ENCODE data around the gene LCK.
"Not testable (repeated sequence)": the region's sequence is repeated elsewhere in the genome, so short reads cannot be mapped to it uniquely, and the experiment has no call there.

LCK gene

DNA sequence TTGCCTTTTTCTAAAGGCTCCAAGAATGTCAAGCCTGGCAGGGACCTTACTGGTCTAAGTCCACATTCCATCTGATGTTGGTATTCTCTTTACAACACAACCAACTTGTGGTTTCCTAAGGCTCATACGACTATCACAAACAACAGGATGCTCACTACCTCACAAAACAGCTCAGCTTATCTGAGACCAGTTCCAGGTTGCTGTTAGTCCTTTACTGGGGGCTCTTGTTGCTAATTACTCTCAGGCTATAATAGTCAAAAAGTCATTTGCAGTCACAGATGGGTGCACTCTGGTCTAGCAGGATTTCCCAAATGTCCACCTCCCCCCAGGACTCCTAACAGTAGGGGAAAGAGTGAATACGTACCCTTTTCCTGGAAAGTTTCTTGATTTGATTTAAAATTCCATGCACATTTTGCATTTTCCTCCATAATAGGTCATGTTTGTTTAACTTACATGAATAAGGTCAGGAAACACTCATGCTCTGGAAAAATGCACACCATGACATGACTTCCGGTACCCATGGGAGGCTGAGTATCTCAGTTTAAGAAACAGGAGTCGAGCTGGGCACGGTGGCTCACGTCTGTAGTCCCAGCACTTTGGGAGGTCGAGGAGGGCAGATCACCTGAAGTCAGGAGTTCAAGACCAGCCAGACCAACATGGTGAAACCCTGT, 16.0 kb downstream of the LCK start:
- Histone ChIP-seq H3K27me3 (ENCODE audit: control insufficient read depth, insufficient read depth, low read length) (no peaks in the 10 kb centered on the region), H3K4me1 (ENCODE audit: control insufficient read depth, insufficient read depth, low read length) (peaks cover 4% of the 10 kb centered on the region), H3K9me3 (ENCODE audit: control insufficient read depth, low read length) (no peaks in the 10 kb centered on the region), H3K9ac (ENCODE audit: low read length) (no peak overlapping the region), H3K36me3 (ENCODE audit: control insufficient read depth, insufficient read depth, low read length) (no peaks in the 10 kb centered on the region), H3K4me3 (ENCODE audit: low read length) (no peak overlapping the region)

DNA sequence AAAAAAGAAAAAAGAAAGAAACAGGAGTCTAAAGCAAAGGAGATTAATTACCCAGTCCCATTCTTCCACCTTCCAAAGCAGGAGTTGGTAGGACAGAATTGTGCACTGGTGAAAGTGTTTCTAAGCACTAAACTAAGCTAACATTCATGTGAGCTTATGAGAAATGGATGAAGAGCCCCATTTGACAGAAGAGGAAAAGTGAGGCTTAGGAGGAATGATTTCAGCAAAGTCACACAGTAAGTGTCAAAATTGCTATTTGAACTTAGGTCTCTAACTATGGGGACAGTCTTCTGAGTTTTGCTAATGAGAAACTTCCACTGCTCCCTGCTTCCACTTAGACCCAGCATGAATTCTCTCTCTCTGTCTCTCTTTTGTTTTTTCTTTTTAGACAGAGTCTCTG, 18.7 kb downstream of the LCK start:
- Histone ChIP-seq H3K4me1 (ENCODE audit: control insufficient read depth, insufficient read depth, low read length) (peaks cover 15% of the 10 kb centered on the region), H3K4me3 (ENCODE audit: low read length) (no peak overlapping the region), H3K9ac (ENCODE audit: low read length) (no peak overlapping the region), H3K36me3 (ENCODE audit: control insufficient read depth, insufficient read depth, low read length) (no peaks in the 10 kb centered on the region), H3K27me3 (ENCODE audit: control insufficient read depth, insufficient read depth, low read length) (peaks cover 3% of the 10 kb centered on the region), H3K9me3 (ENCODE audit: control insufficient read depth, low read length) (no peaks in the 10 kb centered on the region)

DNA sequence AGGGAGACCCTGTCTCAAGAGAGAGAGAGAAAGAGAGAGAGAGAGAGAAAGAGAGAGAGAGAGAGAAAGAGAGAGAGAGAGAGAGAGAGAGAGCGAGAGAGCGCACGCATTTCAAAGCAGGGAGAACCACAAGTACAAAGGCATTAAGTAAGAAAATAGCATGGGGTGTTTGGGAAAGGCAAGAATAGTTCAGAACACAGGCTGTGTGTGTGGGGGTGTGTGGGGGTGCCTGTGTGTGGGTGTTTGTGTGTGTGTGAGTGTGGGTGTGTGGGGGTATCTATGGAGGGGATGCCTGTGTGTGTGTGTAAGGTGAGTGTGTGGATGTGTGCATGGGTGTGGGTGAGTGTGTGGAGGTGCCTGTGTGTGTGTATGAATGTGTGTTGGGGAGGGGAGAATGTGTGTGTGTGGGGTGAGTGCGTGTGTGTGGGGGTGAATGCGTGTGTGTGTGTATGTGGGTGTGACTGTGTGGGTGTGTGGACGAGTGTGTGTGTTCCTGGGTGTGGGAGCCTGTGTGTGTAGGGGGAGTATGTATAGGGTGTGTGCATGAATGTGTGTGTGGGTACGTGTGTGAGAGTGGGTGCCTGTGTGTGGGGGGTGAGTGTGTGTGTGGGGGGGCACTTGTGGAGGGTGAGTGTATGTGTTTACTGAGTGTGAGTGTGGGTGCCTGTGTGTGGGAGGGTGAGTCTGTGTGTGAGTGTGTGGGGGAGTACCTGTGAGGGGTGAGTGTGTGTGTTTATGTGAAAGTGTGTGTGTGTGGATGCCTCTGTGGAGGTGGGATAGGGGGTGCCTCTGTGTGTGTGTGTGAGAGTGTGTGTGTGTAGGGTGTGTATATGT, 21.7 kb downstream of the LCK start:
- H3K27me3 ChIP-seq (ENCODE audit: control insufficient read depth, insufficient read depth, low read length), result peaks cover 15% of the 10 kb centered on the region
- H3K36me3 ChIP-seq (ENCODE audit: control insufficient read depth, insufficient read depth, low read length), result no peaks in the 10 kb centered on the region
- H3K4me3 ChIP-seq (ENCODE audit: low read length), result no peak overlapping the region
- H3K9me3 ChIP-seq (ENCODE audit: control insufficient read depth, low read length), result no peaks in the 10 kb centered on the region
- H3K9ac ChIP-seq (ENCODE audit: low read length), result no peak overlapping the region
- peaks cover 21% of the 10 kb centered on the region for H3K4me1 ChIP-seq (ENCODE audit: control insufficient read depth, insufficient read depth, low read length)

DNA sequence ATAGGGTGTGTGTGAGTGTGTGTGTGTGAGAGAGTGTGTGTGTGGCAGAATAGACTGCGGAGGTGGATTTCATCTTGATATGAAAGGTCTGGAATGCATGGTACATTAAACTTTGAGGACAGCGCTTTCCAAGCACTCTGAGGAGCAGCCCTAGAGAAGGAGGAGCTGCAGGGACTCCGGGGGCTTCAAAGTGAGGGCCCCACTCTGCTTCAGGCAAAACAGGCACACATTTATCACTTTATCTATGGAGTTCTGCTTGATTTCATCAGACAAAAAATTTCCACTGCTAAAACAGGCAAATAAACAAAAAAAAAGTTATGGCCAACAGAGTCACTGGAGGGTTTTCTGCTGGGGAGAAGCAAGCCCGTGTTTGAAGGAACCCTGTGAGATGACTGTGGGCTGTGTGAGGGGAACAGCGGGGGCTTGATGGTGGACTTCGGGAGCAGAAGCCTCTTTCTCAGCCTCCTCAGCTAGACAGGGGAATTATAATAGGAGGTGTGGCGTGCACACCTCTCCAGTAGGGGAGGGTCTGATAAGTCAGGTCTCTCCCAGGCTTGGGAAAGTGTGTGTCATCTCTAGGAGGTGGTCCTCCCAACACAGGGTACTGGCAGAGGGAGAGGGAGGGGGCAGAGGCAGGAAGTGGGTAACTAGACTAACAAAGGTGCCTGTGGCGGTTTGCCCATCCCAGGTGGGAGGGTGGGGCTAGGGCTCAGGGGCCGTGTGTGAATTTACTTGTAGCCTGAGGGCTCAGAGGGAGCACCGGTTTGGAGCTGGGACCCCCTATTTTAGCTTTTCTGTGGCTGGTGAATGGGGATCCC, 22.5 kb downstream of the LCK start:
- peaks cover 15% of the 10 kb centered on the region for H3K27me3 ChIP-seq (ENCODE audit: control insufficient read depth, insufficient read depth, low read length)
- no peak overlapping the region for H3K9ac ChIP-seq (ENCODE audit: low read length)
- peaks cover 21% of the 10 kb centered on the region for H3K4me1 ChIP-seq (ENCODE audit: control insufficient read depth, insufficient read depth, low read length)
- no peak overlapping the region for H3K4me3 ChIP-seq (ENCODE audit: low read length)
- no peaks in the 10 kb centered on the region for H3K9me3 ChIP-seq (ENCODE audit: control insufficient read depth, low read length)
- no peaks in the 10 kb centered on the region for H3K36me3 ChIP-seq (ENCODE audit: control insufficient read depth, insufficient read depth, low read length)

DNA sequence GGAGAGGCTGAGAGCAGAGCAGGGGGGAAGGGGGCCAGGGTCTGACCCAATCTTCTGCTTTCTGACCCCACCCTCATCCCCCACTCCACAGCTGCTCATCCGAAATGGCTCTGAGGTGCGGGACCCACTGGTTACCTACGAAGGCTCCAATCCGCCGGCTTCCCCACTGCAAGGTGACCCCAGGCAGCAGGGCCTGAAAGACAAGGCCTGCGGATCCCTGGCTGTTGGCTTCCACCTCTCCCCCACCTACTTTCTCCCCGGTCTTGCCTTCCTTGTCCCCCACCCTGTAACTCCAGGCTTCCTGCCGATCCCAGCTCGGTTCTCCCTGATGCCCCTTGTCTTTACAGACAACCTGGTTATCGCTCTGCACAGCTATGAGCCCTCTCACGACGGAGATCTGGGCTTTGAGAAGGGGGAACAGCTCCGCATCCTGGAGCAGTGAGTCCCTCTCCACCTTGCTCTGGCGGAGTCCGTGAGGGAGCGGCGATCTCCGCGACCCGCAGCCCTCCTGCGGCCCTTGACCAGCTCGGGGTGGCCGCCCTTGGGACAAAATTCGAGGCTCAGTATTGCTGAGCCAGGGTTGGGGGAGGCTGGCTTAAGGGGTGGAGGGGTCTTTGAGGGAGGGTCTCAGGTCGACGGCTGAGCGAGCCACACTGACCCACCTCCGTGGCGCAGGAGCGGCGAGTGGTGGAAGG, 23.7 kb downstream of the LCK start:
- H3K4me3 ChIP-seq (ENCODE audit: low read length), result no peak overlapping the region
- peak overlapping the region; percentile 13 for H3K9ac ChIP-seq (ENCODE audit: low read length)
- no peaks in the 10 kb centered on the region for H3K9me3 ChIP-seq (ENCODE audit: control insufficient read depth, low read length)
- no peaks in the 10 kb centered on the region for H3K36me3 ChIP-seq (ENCODE audit: control insufficient read depth, insufficient read depth, low read length)
- H3K27me3 ChIP-seq (ENCODE audit: control insufficient read depth, insufficient read depth, low read length), result peaks cover 15% of the 10 kb centered on the region
- H3K4me1 ChIP-seq (ENCODE audit: control insufficient read depth, insufficient read depth, low read length), result peaks cover 21% of the 10 kb centered on the region

DNA sequence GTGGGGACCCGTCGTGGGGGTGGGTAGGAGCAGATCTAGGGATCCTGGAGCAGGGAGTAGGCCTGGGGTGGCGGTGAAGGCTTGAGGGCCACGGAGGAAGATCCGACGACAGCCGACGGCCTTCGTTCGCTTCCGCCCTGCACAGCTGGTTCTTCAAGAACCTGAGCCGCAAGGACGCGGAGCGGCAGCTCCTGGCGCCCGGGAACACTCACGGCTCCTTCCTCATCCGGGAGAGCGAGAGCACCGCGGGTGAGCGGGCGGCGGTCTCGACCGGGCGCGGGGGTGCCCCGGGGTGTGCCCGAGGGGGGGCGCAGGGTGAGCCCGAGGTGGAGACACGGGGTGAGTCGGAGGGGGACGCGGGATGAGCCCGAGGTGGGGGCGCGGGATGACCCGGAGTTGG, 24.4 kb downstream of the LCK start:
- Histone ChIP-seq H3K9me3 (ENCODE audit: control insufficient read depth, low read length) (no peaks in the 10 kb centered on the region), H3K4me1 (ENCODE audit: control insufficient read depth, insufficient read depth, low read length) (peaks cover 21% of the 10 kb centered on the region), H3K36me3 (ENCODE audit: control insufficient read depth, insufficient read depth, low read length) (no peaks in the 10 kb centered on the region), H3K9ac (ENCODE audit: low read length) (peak overlapping the region; percentile 13), H3K4me3 (ENCODE audit: low read length) (no peak overlapping the region), H3K27me3 (ENCODE audit: control insufficient read depth, insufficient read depth, low read length) (peaks cover 15% of the 10 kb centered on the region)

DNA sequence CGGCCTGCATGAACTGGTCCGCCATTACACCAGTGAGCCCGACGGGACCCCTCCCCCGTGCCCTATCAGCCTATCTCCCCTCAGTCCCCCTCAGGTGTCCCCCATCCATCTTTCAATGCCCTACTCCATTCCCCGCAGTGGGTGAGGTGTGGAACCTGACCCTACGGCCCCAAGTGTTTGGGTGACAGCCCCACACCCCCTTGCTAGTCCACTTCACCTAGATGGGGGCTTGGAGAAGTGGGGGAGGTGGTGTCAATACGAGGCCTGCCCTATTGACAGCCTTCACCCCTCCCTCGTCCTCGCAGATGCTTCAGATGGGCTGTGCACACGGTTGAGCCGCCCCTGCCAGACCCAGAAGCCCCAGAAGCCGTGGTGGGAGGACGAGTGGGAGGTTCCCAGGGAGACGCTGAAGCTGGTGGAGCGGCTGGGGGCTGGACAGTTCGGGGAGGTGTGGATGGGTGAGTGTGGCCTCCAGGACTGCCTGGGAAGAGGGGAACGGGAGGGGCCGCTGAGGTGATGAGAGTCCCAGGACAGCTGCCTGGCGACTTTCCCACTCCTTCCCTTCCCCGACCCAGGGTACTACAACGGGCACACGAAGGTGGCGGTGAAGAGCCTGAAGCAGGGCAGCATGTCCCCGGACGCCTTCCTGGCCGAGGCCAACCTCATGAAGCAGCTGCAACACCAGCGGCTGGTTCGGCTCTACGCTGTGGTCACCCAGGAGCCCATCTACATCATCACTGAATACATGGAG, 25.1 kb downstream of the LCK start:
- H3K36me3 ChIP-seq (ENCODE audit: control insufficient read depth, insufficient read depth, low read length), result no peaks in the 10 kb centered on the region
- no peak overlapping the region for H3K4me3 ChIP-seq (ENCODE audit: low read length)
- no peaks in the 10 kb centered on the region for H3K9me3 ChIP-seq (ENCODE audit: control insufficient read depth, low read length)
- peaks cover 21% of the 10 kb centered on the region for H3K4me1 ChIP-seq (ENCODE audit: control insufficient read depth, insufficient read depth, low read length)
- H3K27me3 ChIP-seq (ENCODE audit: control insufficient read depth, insufficient read depth, low read length), result peaks cover 15% of the 10 kb centered on the region
- no peak overlapping the region for H3K9ac ChIP-seq (ENCODE audit: low read length)

DNA sequence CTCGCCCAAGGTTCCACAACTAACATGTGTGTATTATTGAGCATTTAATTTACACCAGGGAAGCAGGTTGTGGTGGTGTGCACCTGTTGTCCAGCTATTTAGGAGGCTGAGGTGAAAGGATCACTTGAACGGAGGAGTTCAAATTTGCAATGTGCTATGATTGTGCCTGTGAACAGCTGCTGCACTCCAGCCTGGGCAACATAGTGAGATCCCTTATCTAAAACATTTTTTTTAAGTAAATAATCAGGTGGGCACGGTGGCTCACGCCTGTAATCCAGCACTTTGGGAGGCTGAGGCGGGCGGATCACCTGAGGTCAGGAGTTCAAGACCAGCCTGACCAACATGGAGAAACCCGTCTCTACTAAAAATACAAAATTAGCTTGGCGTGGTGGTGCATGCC, 33.7 kb downstream of the LCK start:
- H3K4me1 ChIP-seq (ENCODE audit: control insufficient read depth, insufficient read depth, low read length); H3K27me3 ChIP-seq (ENCODE audit: control insufficient read depth, insufficient read depth, low read length); H3K9me3 ChIP-seq (ENCODE audit: control insufficient read depth, low read length); H3K36me3 ChIP-seq (ENCODE audit: control insufficient read depth, insufficient read depth, low read length); H3K9ac ChIP-seq (ENCODE audit: low read length); H3K4me3 ChIP-seq (ENCODE audit: low read length): not testable (repeated sequence)

DNA sequence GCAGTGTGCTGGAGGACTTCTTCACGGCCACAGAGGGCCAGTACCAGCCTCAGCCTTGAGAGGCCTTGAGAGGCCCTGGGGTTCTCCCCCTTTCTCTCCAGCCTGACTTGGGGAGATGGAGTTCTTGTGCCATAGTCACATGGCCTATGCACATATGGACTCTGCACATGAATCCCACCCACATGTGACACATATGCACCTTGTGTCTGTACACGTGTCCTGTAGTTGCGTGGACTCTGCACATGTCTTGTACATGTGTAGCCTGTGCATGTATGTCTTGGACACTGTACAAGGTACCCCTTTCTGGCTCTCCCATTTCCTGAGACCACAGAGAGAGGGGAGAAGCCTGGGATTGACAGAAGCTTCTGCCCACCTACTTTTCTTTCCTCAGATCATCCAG, 34.6 kb downstream of the LCK start:
- H3K4me1 ChIP-seq (ENCODE audit: control insufficient read depth, insufficient read depth, low read length), result peaks cover 13% of the 10 kb centered on the region
- H3K36me3 ChIP-seq (ENCODE audit: control insufficient read depth, insufficient read depth, low read length), result no peaks in the 10 kb centered on the region
- H3K4me3 ChIP-seq (ENCODE audit: low read length), result no peak overlapping the region
- no peaks in the 10 kb centered on the region for H3K9me3 ChIP-seq (ENCODE audit: control insufficient read depth, low read length)
- H3K27me3 ChIP-seq (ENCODE audit: control insufficient read depth, insufficient read depth, low read length), result no peaks in the 10 kb centered on the region
- no peak overlapping the region for H3K9ac ChIP-seq (ENCODE audit: low read length)

DNA sequence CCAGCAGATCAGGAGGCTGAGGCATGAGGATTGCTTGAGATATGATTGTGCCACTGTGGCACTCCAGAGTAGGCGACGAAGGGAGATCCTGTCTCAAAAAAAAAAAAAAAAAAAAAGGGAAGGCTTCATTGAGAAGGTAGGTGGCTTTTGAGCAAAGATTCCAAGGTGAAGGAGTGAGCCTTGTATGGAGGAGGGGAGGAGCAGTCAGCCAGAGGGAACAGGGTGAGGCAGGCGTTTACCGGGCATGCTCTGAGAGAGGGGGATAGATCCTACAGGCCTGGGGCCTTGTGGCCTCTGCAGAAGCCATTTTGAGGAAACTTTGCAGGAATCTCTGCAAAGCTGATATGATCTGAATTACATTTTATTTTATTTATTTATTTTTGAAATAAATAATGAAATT, 35.7 kb downstream of the LCK start:
- Histone ChIP-seq H3K27me3 (ENCODE audit: control insufficient read depth, insufficient read depth, low read length) (no peaks in the 10 kb centered on the region), H3K36me3 (ENCODE audit: control insufficient read depth, insufficient read depth, low read length) (no peaks in the 10 kb centered on the region), H3K4me3 (ENCODE audit: low read length) (no peak overlapping the region), H3K9ac (ENCODE audit: low read length) (no peak overlapping the region), H3K4me1 (ENCODE audit: control insufficient read depth, insufficient read depth, low read length) (peaks cover 21% of the 10 kb centered on the region), H3K9me3 (ENCODE audit: control insufficient read depth, low read length) (no peaks in the 10 kb centered on the region)

DNA sequence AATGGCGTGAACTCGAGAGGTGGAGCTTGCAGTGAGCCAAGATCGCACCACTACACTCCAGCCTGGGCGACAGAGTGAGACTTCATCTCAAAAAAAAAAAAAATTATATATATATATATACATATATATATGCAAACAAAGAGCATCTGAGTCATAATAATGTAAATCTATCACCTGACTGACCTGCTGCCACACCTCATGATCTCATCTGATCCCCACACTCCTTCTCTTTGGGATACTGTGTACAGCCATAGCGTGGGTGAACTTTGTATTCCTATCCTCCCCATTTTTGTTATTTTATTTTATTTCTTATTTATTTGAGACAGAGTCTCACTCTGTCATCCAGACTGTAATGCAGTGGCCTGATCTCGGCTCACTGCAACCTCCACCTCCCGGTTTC, 38.2 kb downstream of the LCK start:
- Histone ChIP-seq H3K9ac (ENCODE audit: low read length) (peak overlapping the region; percentile 96), H3K36me3 (ENCODE audit: control insufficient read depth, insufficient read depth, low read length) (no peaks in the 10 kb centered on the region), H3K4me1 (ENCODE audit: control insufficient read depth, insufficient read depth, low read length) (peaks cover 27% of the 10 kb centered on the region), H3K27me3 (ENCODE audit: control insufficient read depth, insufficient read depth, low read length) (no peaks in the 10 kb centered on the region), H3K4me3 (ENCODE audit: low read length) (no peak overlapping the region), H3K9me3 (ENCODE audit: control insufficient read depth, low read length) (no peaks in the 10 kb centered on the region)

Data from mucosa of stomach (tissue), 1 donor.